Measurements from ENCODE around the gene SPNS2. TPM values are rescaled to one million over a fixed set of nuclear protein-coding genes. Genes with fewer than 3 reads are reported as not detected.

The SPNS2 gene
- total RNA-seq, 1 experiment from 2014 or later = 28.3 TPM

GRCh38 chr17:4503283-4504025, 4.8 kb downstream of the SPNS2 start:
- no peak for DNase-seq (ENCODE audit: low spot score)

DNA sequence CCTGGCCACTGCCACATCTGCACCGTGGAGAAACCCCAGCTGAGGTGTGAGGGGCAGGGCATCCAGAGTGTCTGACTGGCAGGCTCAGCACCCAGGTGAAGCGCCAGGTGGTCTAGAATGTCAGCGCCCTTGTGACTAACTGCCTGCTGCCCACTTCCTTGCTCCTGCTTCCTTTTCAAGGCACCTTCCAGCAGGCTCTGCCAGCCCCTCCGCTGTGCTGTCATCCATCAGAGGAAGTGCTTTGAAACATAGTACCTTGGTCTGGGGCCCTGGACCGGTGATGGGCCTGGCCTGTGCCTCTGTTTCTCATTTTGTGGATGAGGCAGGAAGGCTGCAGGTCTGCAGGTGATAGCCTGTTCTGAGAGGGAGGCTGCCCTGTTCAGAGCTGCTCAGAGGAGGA, 5.5 kb downstream of the SPNS2 start:
- no peak for DNase-seq (ENCODE audit: low spot score)

- DNase-seq (ENCODE audit: low spot score) = no peak
Measured at GRCh38 chr17:4505187-4505586, 6.5 kb downstream of the SPNS2 start.

GRCh38 chr17:4506175-4506813, 7.6 kb downstream of the SPNS2 start:
- no peak for DNase-seq (ENCODE audit: low spot score)

GRCh38 chr17:4506892-4507291, 8.2 kb downstream of the SPNS2 start:
- DNase-seq (ENCODE audit: low spot score) = no peak

DNA sequence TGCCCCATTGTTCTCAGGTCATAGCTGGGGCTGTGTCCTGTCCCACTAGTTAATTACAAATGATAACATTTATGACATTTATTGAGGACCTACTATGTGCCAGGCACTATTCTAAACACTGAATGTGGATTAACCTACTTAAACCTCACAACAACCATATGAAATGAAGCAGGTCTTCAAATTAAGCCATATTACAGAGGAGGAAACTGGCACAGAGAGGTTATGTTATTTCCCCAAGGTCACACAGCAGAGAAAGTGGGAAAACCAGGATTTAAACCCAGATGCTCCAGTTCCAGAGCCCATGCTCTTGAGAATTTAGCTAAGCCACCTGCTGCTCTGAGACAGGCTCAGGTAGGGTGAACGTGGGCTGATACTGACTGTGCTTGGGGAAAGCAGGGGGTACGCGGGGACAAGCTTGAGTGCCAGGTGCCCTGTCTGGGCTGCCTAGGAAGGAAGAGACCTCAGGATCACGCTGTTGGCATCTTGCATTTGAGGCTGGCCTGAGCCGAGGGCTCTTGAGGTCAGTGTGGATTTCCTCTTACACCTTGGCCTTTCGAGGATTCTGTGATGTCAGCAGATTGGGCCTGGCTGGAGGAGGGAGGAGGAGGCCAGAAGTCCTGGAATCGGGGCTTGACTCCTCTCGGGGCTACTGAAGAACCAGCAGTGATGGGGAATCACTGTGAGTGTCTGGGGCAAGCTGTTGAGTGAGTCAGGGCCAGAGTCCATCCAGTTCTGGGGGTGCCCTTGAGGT, 8.9 kb downstream of the SPNS2 start:
- DNase-seq (ENCODE audit: low spot score) = no peak

- no peak for DNase-seq (ENCODE audit: low spot score)
Measured at GRCh38 chr17:4508207-4508606, 9.5 kb downstream of the SPNS2 start.

GRCh38 chr17:4509401-4509800, 10.7 kb downstream of the SPNS2 start:
- no peak for DNase-seq (ENCODE audit: low spot score)

GRCh38 chr17:4509923-4510617, 11.4 kb downstream of the SPNS2 start:
- DNase-seq (ENCODE audit: low spot score) = no peak

DNA sequence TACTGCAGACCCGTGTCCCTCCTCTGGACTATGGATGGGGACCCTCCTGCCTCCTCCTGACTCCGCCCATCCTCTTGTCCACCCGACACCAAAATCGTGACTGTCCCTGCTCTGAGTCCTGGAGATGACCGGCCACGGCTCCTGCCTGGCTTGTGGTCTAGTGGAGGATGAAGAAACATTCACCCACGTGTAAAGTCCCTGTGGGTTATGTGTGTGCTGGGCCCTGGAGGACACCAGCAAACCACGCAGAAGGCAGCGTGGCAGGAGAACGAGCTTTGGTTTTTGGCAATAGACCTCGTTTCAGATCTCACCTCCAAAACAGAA, 11.9 kb downstream of the SPNS2 start:
- no peak for DNase-seq (ENCODE audit: low spot score)

GRCh38 chr17:4511199-4511932, 12.7 kb downstream of the SPNS2 start:
- DNase-seq (ENCODE audit: low spot score) = no peak

DNA sequence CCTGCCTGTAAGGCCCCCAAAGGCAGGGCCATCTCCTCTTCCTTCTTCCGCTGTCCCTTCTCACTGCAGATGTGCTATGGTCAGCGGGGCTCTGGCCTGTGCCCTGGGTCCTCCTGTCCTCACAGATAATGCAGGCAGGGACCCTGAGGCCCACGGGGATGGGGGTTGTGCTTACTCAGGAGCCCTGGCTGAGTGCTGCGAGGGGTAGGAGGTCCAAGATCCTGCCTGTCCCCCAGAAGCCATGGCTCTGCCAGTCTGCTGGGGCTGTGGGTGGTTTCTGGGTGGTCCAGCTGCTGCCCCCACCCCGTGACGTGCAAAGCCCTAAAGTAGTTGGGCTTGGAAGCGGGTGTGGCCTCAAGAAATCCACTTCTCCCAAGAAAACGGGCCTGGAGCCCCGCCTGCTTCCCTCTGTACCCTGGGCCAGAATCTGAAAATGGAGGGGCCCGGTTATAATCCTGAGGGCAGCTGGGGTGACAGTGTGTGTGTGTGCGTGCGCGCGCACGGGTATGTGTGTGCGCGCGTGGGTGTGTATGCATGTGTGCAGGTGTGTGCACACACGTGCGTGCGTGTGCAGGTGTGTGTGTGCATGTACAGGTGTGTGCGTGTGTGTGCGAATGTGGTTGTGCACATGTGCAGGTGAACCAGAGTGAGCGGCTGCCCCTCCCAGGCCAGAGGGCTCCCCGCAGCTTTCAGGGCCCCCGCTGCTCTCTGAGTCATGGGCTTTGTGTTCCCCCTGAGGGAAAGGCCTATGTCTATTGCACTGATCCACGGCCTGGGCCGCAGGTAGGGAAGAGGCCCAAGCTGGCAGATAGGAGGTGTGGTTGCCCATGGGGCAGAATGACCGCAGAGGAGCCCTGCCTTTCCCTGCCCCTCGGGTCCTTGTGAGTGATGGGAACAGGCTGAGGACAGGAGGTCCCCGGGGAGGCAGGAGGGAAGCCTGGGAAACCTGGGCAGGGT, 13.8 kb downstream of the SPNS2 start:
- no peak for DNase-seq (ENCODE audit: low spot score)

GRCh38 chr17:4513113-4514032, 14.7 kb downstream of the SPNS2 start:
- no peak for DNase-seq (ENCODE audit: low spot score)

GRCh38 chr17:4514206-4514605, 15.5 kb downstream of the SPNS2 start:
- DNase-seq (ENCODE audit: low spot score) = no peak

DNA sequence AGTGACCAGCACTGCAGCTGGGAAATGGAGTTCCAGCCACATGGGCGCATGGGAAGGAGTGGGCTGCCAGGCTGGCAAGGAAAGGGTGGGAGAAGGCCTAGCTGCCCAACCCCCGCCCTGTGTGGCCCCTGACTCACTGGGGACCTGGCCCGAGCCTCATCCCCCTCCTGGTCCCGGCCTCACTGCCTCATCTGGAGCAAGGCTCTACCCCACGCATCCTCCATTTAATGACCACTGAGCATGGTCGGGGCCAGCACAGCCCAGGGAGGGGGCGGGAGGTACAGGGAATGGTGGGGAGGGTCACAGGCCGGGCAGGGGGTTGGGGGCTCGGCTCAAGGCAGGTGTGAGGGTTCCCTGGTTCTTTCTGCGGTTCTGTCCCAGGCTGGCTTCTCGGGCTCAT, 16.1 kb downstream of the SPNS2 start:
- no peak for DNase-seq (ENCODE audit: low spot score)

- DNase-seq (ENCODE audit: low spot score) = no peak
Measured at GRCh38 chr17:4515501-4515900, 16.8 kb downstream of the SPNS2 start.

GRCh38 chr17:4516735-4517134, 18.1 kb downstream of the SPNS2 start:
- DNase-seq (ENCODE audit: low spot score) = no peak

- DNase-seq (ENCODE audit: low spot score) = no peak
Measured at GRCh38 chr17:4518901-4519300, 20.2 kb downstream of the SPNS2 start.

- DNase-seq (ENCODE audit: low spot score) = no peak
Measured at GRCh38 chr17:4519361-4519788, 20.7 kb downstream of the SPNS2 start.

Measured in A172 (cell line).